Tibial nerve (tissue), 4 donors: ENCODE results near the gene OR4D11.

Experiments used
- EP300 ChIP-seq, 2 donors: sonication (generic); formaldehyde crosslinking; IDR thresholded peaks; one replicate each; pipeline ENCODE4 v1.6.1; 2017; ENCODE audit warnings: antibody characterized with exemption in 2 of 2, mild to moderate bottlenecking in 1 of 2
- POLR2A ChIP-seq, 2 donors: fragments of 450-650 bp; IDR thresholded peaks; one replicate each; pipeline ENCODE4 v1.6.1; 2017; ENCODE audit warnings: antibody characterized with exemption in 2 of 2, mild to moderate bottlenecking in 2 of 2, moderate library complexity in 2 of 2
- TF ChIP-seq, protein P1 (sequence below), 5 experiments: fragments of 200-600 bp in 3 of 5; fragments of 450-650 bp in 2 of 5; sonication (generic) in 3 of 5; IDR thresholded peaks; one replicate each; pipeline ENCODE4 v1.5.1; 2016 to 2019; ENCODE audit warnings: antibody characterized with exemption in 5 of 5, mild to moderate bottlenecking in 3 of 5, moderate library complexity in 2 of 5

DNA sequence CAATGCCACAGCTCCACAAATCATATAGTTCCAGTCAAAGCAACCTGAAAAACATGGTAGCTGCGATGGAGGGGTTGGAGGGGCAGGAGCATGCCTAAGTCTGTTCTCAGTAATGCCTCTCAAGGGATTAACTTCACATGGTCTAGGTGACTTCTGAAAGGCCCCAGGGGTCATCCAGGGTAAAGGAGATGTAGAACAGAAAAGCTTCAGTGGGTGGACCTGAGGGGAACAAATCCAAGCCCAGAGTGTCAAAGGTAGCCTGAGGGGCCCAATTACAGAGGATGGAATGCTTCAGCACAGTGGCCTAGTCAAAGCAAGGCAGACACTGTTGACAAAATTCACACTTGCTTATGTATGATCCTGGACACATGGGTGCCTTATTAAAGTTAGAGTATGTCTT lies 31.3 kb downstream of the OR4D11 start:
- TF ChIP-seq, protein P1, sequence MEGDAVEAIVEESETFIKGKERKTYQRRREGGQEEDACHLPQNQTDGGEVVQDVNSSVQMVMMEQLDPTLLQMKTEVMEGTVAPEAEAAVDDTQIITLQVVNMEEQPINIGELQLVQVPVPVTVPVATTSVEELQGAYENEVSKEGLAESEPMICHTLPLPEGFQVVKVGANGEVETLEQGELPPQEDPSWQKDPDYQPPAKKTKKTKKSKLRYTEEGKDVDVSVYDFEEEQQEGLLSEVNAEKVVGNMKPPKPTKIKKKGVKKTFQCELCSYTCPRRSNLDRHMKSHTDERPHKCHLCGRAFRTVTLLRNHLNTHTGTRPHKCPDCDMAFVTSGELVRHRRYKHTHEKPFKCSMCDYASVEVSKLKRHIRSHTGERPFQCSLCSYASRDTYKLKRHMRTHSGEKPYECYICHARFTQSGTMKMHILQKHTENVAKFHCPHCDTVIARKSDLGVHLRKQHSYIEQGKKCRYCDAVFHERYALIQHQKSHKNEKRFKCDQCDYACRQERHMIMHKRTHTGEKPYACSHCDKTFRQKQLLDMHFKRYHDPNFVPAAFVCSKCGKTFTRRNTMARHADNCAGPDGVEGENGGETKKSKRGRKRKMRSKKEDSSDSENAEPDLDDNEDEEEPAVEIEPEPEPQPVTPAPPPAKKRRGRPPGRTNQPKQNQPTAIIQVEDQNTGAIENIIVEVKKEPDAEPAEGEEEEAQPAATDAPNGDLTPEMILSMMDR (IDR thresholded peaks at IDR 0.05): no peak
- TF ChIP-seq POLR2A (IDR thresholded peaks at IDR 0.05) (no peak), EP300 (IDR thresholded peaks at IDR 0.05) (no peak)
